Liver (tissue), 9 donors: Measurements from ENCODE around the gene MARCHF2. TPM values are rescaled to one million over a fixed set of nuclear protein-coding genes. Genes with fewer than 3 reads are reported as not detected.

Source experiments
- DNase-seq: peaks from one replicate; pipeline ENCODE4 v3.0.0-alpha.2; 2017; ENCODE audit warnings: low spot score
- H3K27ac ChIP-seq, 2 donors: one replicate each; pipeline ENCODE4 v1.7.0; 2013; ENCODE audit warnings: inconsistent platforms in 2 of 2, low read length in 2 of 2, control low read depth in 1 of 2, low read depth in 1 of 2, mild to moderate bottlenecking in 1 of 2
- H3K27me3 ChIP-seq, 4 donors: one replicate each; pipeline versions ENCODE4 v1.6.1 to v1.7.0; 2013; ENCODE audit warnings: low read length in 3 of 4, inconsistent platforms in 1 of 4, mild to moderate bottlenecking in 1 of 4, moderate library complexity in 1 of 4; ENCODE audit not compliant: control insufficient read depth in 4 of 4, insufficient read depth in 4 of 4
- H3K36me3 ChIP-seq, 4 donors: one replicate each; pipeline versions ENCODE4 v1.6.1 to v1.7.0; 2013; ENCODE audit warnings: low read length in 3 of 4, mild to moderate bottlenecking in 3 of 4, low read depth in 1 of 4, moderate library complexity in 1 of 4; ENCODE audit not compliant: control insufficient read depth in 4 of 4, insufficient read depth in 3 of 4
- H3K4me1 ChIP-seq, 4 donors: one replicate each; pipeline versions ENCODE4 v1.6.1 to v1.7.0; 2013; ENCODE audit warnings: low read length in 3 of 4, mild to moderate bottlenecking in 3 of 4, moderate library complexity in 1 of 4; ENCODE audit not compliant: control insufficient read depth in 4 of 4, insufficient read depth in 4 of 4
- H3K4me3 ChIP-seq, 3 donors: one replicate each; pipeline versions ENCODE4 v1.6.1 to v1.7.0; 2013; ENCODE audit warnings: low read length in 3 of 3, control low read depth in 1 of 3, low read depth in 1 of 3, mild to moderate bottlenecking in 1 of 3
- H3K9ac ChIP-seq, 2 donors: one replicate each; pipeline ENCODE4 v1.7.0; 2013; ENCODE audit warnings: low read length in 2 of 2, mild to moderate bottlenecking in 2 of 2, moderate library complexity in 2 of 2, control low read depth in 1 of 2, low read depth in 1 of 2
- H3K9me3 ChIP-seq, 4 donors: one replicate each; pipeline versions ENCODE4 v1.6.1 to v1.7.0; 2013; ENCODE audit warnings: low read length in 3 of 4; ENCODE audit not compliant: control insufficient read depth in 4 of 4
- CTCF ChIP-seq: fragments of 150-350 bp; IDR thresholded peaks from 2 replicates; pipeline ENCODE4 v1.5.1; 2017; ENCODE audit warnings: improper control_type of control experiment, low read depth, low read length; ENCODE audit not compliant: missing input control
- EGR1 ChIP-seq, 2 donors: IDR thresholded peaks; 2 replicates each; pipeline ENCODE4 v1.6.1; 2016 to 2018; ENCODE audit warnings: antibody characterized with exemption in 2 of 2, low read depth in 2 of 2
- FOXA1 ChIP-seq: IDR thresholded peaks from 2 replicates; pipeline ENCODE4 v1.6.1; 2016; ENCODE audit warnings: antibody characterized with exemption
- FOXA2 ChIP-seq: IDR thresholded peaks from 2 replicates; pipeline ENCODE4 v1.6.1; 2016; ENCODE audit warnings: antibody characterized with exemption
- GABPA ChIP-seq, 2 donors: IDR thresholded peaks in 1 of 2; conservative IDR thresholded peaks in 1 of 2; 2 replicates each; pipeline ENCODE4 v1.6.1; 2016; ENCODE audit warnings: antibody characterized with exemption in 2 of 2, mild to moderate bottlenecking in 1 of 2, moderate library complexity in 1 of 2
- HNF4A ChIP-seq, 2 donors: conservative IDR thresholded peaks; 2 replicates each; pipeline ENCODE4 v1.6.1; 2016; ENCODE audit warnings: antibody characterized with exemption in 2 of 2, mild to moderate bottlenecking in 2 of 2
- HNF4G ChIP-seq: IDR thresholded peaks from 2 replicates; pipeline ENCODE4 v1.6.1; 2016; ENCODE audit warnings: antibody characterized with exemption
- JUND ChIP-seq, 2 donors: IDR thresholded peaks; 2 replicates each; pipeline ENCODE4 v1.6.1; 2016; ENCODE audit warnings: antibody characterized with exemption in 2 of 2
- NR2F2 ChIP-seq: IDR thresholded peaks from 2 replicates; pipeline ENCODE4 v1.6.1; 2016; ENCODE audit warnings: antibody characterized with exemption
- RAD21 ChIP-seq, 2 donors: IDR thresholded peaks; 2 replicates each; pipeline ENCODE4 v1.6.1; 2016; ENCODE audit warnings: antibody characterized with exemption in 2 of 2, mild to moderate bottlenecking in 2 of 2
- RXRA ChIP-seq, 2 donors: IDR thresholded peaks; 2 replicates each; pipeline ENCODE4 v1.6.1; 2017 to 2018; ENCODE audit warnings: antibody characterized with exemption in 2 of 2, mild to moderate bottlenecking in 1 of 2
- SP1 ChIP-seq: IDR thresholded peaks from 2 replicates; pipeline ENCODE4 v1.6.1; 2018; ENCODE audit warnings: antibody characterized with exemption, mild to moderate bottlenecking
- TAF1 ChIP-seq: conservative IDR thresholded peaks from 2 replicates; pipeline ENCODE4 v1.6.1; 2016; ENCODE audit warnings: antibody characterized with exemption, mild to moderate bottlenecking
- YY1 ChIP-seq: IDR thresholded peaks from 2 replicates; pipeline ENCODE4 v1.6.1; 2016; ENCODE audit warnings: antibody characterized with exemption, mild to moderate bottlenecking
- WGBS: extraction: QIAGEN DNeasy Blood & Tissue Kit; methylation state at CpG from one replicate; pipeline ENCODE4 v1.1.7; 2013; 5-methylcytosine and 5-hydroxymethylcytosine counted together
- polyA plus RNA-seq, 2 donors: library from polyadenylated mRNA; stranded (reverse) in 1 of 2; unstranded in 1 of 2; fragments of 200-250 nt in 1 of 2; fragments of >200 nt in 1 of 2; fragmentation: Nextera tagmentation in 1 of 2; extraction: Ambion mirVana in 1 of 2; gene quantifications; one replicate each; pipeline versions ENCODE4 v1.2.1 to v1.2.3, GENCODE V29; 2013 to 2015
- total RNA-seq, 2 donors: library from RNA; depleted of rRNA; stranded (reverse); fragments of >200 nt; gene quantifications; one replicate each; pipeline ENCODE4 v1.2.3, GENCODE V29; 2014
- TF ChIP-seq, protein P1 (sequence below): IDR thresholded peaks from 2 replicates; pipeline ENCODE4 v1.6.1; 2016; ENCODE audit warnings: antibody characterized with exemption
- TF ChIP-seq, protein P2 (sequence below): IDR thresholded peaks from 2 replicates; pipeline ENCODE4 v1.6.1; 2016; ENCODE audit warnings: antibody characterized with exemption, mild to moderate bottlenecking
- TF ChIP-seq, protein P3 (sequence below): IDR thresholded peaks from 2 replicates; pipeline ENCODE4 v1.6.1; 2016; ENCODE audit warnings: antibody characterized with exemption
- TF ChIP-seq, protein P4 (sequence below): IDR thresholded peaks from 2 replicates; pipeline ENCODE4 v1.6.1; 2016; ENCODE audit warnings: antibody characterized with exemption
- donor health status: healthy.
- donor health status: healthy.
- donor health status: healthy.
- donor health status: healthy.
- donor health status: healthy.

MARCHF2 gene
- total and polyA plus RNA-seq, 4 donors, result 21.6 to 89.5 (median 58.8) TPM

- H3K4me1 ChIP-seq, result no peaks in the 10 kb centered on the region
- H3K27me3 ChIP-seq, result no peaks in the 10 kb centered on the region
- H3K9ac ChIP-seq, result no peak overlapping the region
- no peak overlapping the region for H3K4me3 ChIP-seq
- H3K9me3 ChIP-seq, result no peaks in the 10 kb centered on the region
- peaks cover 18 to 82% (median 58%) of the 10 kb centered on the region in 4 donors for H3K36me3 ChIP-seq
- TF ChIP-seq, protein P1, sequence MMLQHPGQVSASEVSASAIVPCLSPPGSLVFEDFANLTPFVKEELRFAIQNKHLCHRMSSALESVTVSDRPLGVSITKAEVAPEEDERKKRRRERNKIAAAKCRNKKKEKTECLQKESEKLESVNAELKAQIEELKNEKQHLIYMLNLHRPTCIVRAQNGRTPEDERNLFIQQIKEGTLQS, result no peak
- DNase-seq, result no peak
- no peak overlapping the region for H3K27ac ChIP-seq
- WGBS, result 89% methylated on average over 18 of the region's 18 CpGs
Measured at GRCh38 chr19:8484331-8484894, 71.3 kb downstream of the MARCHF2 start.

GRCh38 chr19:8485561-8486371, 72.7 kb downstream of the MARCHF2 start:
- Histone ChIP-seq H3K27ac (peak overlapping the region in 1 of 2 donors; percentile 30), H3K4me3 (no peak overlapping the region), H3K36me3 (peaks cover 18 to 79% (median 56%) of the 10 kb centered on the region in 4 donors), H3K9ac (no peak overlapping the region), H3K9me3 (no peaks in the 10 kb centered on the region), H3K4me1 (no peaks in the 10 kb centered on the region), H3K27me3 (no peaks in the 10 kb centered on the region)
- 98% methylated on average over 62 of the region's 62 CpGs for WGBS
- TF ChIP-seq FOXA2 (no peak), TAF1 (no peak), SP1 (no peak), YY1 (no peak), HNF4A (conservative IDR thresholded peaks at IDR 0.05) (no peak), EGR1 (IDR thresholded peaks at IDR 0.05; ENCODE audit: low read depth in 2 of 2) (no peak), GABPA (IDR thresholded peaks at IDR 0.05 in 1 of 2, conservative IDR thresholded peaks at IDR 0.05 in 1 of 2) (no peak)
- no peak for DNase-seq

- DNase-seq, result no peak
- H3K4me1 ChIP-seq, result no peaks in the 10 kb centered on the region
- TF ChIP-seq RXRA (IDR thresholded peaks at IDR 0.05), result no peak
- no peak for TF ChIP-seq RAD21 (IDR thresholded peaks at IDR 0.05)
- no peak for TF ChIP-seq EGR1 (IDR thresholded peaks at IDR 0.05; ENCODE audit: low read depth in 2 of 2)
- no peak for TF ChIP-seq YY1
- no peak for TF ChIP-seq NR2F2
- no peak for TF ChIP-seq FOXA2
- TF ChIP-seq, protein P1, result no peak
- TF ChIP-seq, protein P2, sequence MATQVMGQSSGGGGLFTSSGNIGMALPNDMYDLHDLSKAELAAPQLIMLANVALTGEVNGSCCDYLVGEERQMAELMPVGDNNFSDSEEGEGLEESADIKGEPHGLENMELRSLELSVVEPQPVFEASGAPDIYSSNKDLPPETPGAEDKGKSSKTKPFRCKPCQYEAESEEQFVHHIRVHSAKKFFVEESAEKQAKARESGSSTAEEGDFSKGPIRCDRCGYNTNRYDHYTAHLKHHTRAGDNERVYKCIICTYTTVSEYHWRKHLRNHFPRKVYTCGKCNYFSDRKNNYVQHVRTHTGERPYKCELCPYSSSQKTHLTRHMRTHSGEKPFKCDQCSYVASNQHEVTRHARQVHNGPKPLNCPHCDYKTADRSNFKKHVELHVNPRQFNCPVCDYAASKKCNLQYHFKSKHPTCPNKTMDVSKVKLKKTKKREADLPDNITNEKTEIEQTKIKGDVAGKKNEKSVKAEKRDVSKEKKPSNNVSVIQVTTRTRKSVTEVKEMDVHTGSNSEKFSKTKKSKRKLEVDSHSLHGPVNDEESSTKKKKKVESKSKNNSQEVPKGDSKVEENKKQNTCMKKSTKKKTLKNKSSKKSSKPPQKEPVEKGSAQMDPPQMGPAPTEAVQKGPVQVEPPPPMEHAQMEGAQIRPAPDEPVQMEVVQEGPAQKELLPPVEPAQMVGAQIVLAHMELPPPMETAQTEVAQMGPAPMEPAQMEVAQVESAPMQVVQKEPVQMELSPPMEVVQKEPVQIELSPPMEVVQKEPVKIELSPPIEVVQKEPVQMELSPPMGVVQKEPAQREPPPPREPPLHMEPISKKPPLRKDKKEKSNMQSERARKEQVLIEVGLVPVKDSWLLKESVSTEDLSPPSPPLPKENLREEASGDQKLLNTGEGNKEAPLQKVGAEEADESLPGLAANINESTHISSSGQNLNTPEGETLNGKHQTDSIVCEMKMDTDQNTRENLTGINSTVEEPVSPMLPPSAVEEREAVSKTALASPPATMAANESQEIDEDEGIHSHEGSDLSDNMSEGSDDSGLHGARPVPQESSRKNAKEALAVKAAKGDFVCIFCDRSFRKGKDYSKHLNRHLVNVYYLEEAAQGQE, result no peak
- TF ChIP-seq JUND (IDR thresholded peaks at IDR 0.05), result no peak
- TF ChIP-seq HNF4A (conservative IDR thresholded peaks at IDR 0.05), result no peak
- no peak for TF ChIP-seq TAF1
- no peak for TF ChIP-seq FOXA1
- TF ChIP-seq GABPA (IDR thresholded peaks at IDR 0.05 in 1 of 2, conservative IDR thresholded peaks at IDR 0.05 in 1 of 2), result no peak
- no peak for TF ChIP-seq HNF4G
- TF ChIP-seq, protein P3, sequence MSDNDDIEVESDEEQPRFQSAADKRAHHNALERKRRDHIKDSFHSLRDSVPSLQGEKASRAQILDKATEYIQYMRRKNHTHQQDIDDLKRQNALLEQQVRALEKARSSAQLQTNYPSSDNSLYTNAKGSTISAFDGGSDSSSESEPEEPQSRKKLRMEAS, result no peak
- TF ChIP-seq SP1, result no peak
- TF ChIP-seq, protein P4, sequence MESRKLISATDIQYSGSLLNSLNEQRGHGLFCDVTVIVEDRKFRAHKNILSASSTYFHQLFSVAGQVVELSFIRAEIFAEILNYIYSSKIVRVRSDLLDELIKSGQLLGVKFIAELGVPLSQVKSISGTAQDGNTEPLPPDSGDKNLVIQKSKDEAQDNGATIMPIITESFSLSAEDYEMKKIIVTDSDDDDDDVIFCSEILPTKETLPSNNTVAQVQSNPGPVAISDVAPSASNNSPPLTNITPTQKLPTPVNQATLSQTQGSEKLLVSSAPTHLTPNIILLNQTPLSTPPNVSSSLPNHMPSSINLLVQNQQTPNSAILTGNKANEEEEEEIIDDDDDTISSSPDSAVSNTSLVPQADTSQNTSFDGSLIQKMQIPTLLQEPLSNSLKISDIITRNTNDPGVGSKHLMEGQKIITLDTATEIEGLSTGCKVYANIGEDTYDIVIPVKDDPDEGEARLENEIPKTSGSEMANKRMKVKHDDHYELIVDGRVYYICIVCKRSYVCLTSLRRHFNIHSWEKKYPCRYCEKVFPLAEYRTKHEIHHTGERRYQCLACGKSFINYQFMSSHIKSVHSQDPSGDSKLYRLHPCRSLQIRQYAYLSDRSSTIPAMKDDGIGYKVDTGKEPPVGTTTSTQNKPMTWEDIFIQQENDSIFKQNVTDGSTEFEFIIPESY, result no peak
- no peak for TF ChIP-seq CTCF
- 91% methylated on average over 16 of the region's 16 CpGs for WGBS
- H3K27me3 ChIP-seq, result no peaks in the 10 kb centered on the region
- no peak overlapping the region for H3K4me3 ChIP-seq
- H3K9me3 ChIP-seq, result no peaks in the 10 kb centered on the region
- H3K36me3 ChIP-seq, result peaks cover 15 to 70% (median 49%) of the 10 kb centered on the region in 4 donors
- no peak overlapping the region for H3K9ac ChIP-seq
- peak overlapping the region; percentile 68 to 78 for H3K27ac ChIP-seq
Measured at GRCh38 chr19:8486661-8487136, 73.6 kb downstream of the MARCHF2 start.
